ENCODE measurements around the gene MICU1. TPM values are rescaled to one million over a fixed set of nuclear protein-coding genes. Genes with fewer than 3 reads are reported as not detected.
"Not testable (repeated sequence)": the region's sequence is repeated elsewhere in the genome, so short reads cannot be mapped to it uniquely, and the experiment has no call there.

Gene MICU1, protein sequence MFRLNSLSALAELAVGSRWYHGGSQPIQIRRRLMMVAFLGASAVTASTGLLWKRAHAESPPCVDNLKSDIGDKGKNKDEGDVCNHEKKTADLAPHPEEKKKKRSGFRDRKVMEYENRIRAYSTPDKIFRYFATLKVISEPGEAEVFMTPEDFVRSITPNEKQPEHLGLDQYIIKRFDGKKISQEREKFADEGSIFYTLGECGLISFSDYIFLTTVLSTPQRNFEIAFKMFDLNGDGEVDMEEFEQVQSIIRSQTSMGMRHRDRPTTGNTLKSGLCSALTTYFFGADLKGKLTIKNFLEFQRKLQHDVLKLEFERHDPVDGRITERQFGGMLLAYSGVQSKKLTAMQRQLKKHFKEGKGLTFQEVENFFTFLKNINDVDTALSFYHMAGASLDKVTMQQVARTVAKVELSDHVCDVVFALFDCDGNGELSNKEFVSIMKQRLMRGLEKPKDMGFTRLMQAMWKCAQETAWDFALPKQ
- 74.7 and 83.2 TPM in 2 replicates for total RNA-seq (2014; rRNA removed; shearing (Covaris generic); ENCODE audit: low replicate concordance)

DNA sequence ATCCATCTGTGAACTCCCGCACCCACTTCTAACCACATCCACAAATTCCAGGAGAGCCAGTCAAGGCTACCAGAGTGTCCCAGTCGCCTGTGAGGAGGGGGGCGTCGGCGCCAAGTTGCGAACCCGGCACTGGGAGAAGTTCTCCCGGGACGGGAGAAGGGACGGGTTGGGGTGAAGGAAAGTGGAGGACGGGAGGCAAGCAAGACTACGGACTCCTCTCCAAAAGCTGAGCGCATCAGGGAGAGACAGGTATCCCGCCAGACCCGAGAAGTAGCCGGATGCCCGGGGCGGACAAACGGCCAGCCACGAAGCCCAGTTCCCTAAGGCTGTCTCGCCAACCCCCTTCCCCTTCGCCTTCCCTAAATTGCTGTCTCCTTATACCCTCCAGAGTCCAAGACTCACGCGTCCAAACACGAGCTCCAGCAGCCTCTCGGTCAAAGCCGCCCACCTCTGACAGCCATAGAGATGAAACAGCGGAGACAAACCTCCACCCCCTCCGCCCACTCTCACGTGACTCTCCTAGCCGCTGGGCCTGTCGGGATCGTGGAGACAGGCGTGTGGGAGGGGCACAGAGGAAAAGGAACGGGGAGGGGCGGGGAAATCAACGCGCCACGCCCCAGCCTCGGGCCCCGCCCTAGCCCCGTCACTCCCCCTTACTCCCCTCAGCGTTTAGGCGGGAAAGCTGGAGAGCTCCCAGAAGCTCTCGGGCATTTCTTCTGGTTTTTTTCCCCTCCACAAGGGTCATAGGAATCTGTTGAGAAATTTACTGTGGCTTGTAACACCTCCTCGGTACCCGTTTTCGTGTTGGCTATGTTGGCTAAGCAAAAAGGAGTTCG, at the start of gene MICU1:
MICU1 (minus strand) TSS at position 472 of the 836 bp plus-strand sequence. CDS start 59,286 bp downstream, outside the sequence.
- in situ Hi-C loops (cut with HindIII; ENCODE audit: low pct_unique_long_range_greater_than_20kb, low sequenced_read_pairs) = no loop called here
- peak; percentile 96 for DNase-seq (ENCODE audit: low read depth)

GRCh38 chr10:72674174-72674573, 48.3 kb upstream of the MICU1 start:
- DNase-seq (ENCODE audit: low read depth); in situ Hi-C loops (cut with HindIII; ENCODE audit: low pct_unique_long_range_greater_than_20kb, low sequenced_read_pairs): not testable (repeated sequence)

GRCh38 chr10:72673280-72673679, 47.4 kb upstream of the MICU1 start:
- in situ Hi-C loops (cut with HindIII; ENCODE audit: low pct_unique_long_range_greater_than_20kb, low sequenced_read_pairs) = no loop called here
- no peak for DNase-seq (ENCODE audit: low read depth)

DNA sequence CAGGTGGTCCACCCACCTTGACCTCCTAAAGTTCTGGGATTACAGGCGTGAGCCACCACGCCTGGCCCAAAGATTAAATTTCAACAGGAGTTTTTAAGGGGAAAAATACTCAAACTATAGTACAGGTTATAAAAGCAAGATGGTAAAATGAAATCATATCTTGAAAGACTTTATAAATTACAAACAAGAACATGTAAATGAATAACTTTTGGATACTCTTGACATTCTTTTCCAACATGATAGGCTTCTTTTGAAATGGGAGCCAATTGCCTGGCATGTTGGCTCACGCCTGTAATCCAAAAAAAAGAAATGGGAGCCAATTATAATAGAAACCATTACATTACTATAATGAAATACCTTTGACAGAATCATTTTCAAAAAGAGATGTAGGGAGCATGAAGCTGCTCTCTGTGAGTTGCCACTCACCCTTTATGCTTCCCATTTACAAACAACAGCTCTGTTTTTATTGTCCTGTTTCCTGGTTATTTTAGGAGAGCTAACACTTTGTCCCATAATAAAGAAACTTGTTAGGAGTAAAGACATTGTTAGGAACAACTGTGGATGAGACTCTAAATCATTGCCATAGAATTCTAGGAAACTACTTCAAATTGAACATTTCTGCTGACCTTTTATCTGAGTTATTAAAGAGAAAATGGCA, 41.5 kb upstream of the MICU1 start:
- DNase-seq (ENCODE audit: low read depth) = no peak
- in situ Hi-C loops (cut with HindIII; ENCODE audit: low pct_unique_long_range_greater_than_20kb, low sequenced_read_pairs) = no loop called here

DNA sequence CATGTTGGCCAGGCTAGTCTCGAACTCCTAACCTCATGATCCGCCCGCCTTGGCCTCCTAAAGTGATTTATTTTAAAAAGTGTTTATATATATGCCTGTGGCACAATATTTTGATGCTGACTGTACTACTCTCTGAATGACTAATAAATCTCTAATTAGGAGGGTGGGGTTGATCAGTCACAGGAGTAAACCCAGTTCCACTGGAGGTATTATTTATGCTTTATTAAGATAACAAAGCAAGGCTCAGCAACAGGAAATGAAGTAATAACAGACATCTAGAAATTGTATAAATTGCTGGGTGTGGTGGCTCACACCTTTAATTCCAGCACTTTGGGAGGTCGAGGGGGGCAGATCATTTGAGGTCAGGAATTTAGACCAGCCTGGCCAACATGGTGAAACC, 40.0 kb upstream of the MICU1 start:
- DNase-seq (ENCODE audit: low read depth) = peak; percentile 49
- in situ Hi-C loops (cut with HindIII; ENCODE audit: low pct_unique_long_range_greater_than_20kb, low sequenced_read_pairs) = no loop called here

DNA sequence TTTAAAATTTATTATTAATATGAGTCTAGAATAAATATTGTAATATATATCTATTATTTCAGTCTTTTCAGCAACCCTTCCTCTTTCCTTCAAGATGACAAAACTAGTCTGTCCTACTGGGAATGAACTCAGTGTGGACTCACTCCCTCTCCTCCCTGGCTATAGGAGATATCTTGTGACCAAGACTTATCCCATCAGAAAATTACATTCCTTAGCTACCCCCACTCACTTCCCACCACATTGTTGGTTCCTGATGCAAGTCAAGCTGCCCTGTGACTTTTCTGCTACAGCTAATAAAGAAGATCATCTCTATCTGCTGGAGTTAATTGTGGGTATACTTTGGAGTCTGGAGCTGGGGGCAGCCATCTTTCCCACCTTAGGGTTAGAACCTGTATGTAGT, 38.1 kb upstream of the MICU1 start:
- DNase-seq (ENCODE audit: low read depth) = no peak
- in situ Hi-C loops (cut with HindIII; ENCODE audit: low pct_unique_long_range_greater_than_20kb, low sequenced_read_pairs) = no loop called here

DNA sequence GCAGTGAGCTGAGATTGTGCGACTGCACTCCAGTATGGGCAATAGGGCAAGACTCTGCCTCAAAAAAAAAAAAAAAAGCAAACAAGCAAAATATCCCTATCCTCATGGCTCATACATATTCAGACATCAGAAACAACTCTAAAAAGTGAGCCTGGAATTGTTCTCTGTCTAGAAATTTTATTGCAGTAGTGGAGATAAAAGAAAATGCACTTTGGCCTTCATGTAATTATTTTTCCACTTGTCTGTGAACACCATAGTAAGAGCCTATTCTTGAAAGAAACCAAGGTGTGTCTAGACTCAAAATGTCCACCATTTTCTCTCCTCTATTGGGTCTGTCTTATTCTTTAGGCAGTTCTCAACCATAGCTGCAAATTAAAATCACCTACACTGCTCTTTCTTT, 35.6 kb upstream of the MICU1 start:
- in situ Hi-C loops (cut with HindIII; ENCODE audit: low pct_unique_long_range_greater_than_20kb, low sequenced_read_pairs) = no loop called here
- no peak for DNase-seq (ENCODE audit: low read depth)

GRCh38 chr10:72660220-72660619, 34.3 kb upstream of the MICU1 start:
- in situ Hi-C loops (cut with HindIII; ENCODE audit: low pct_unique_long_range_greater_than_20kb, low sequenced_read_pairs) = no loop called here
- DNase-seq (ENCODE audit: low read depth) = no peak

GRCh38 chr10:72659694-72660093, 33.8 kb upstream of the MICU1 start:
- in situ Hi-C loops (cut with HindIII; ENCODE audit: low pct_unique_long_range_greater_than_20kb, low sequenced_read_pairs) = no loop called here
- DNase-seq (ENCODE audit: low read depth) = peak; percentile 97

GRCh38 chr10:72658696-72659400, 33.0 kb upstream of the MICU1 start:
- in situ Hi-C loops (cut with HindIII; ENCODE audit: low pct_unique_long_range_greater_than_20kb, low sequenced_read_pairs) = no loop called here
- no peak for DNase-seq (ENCODE audit: low read depth)

DNA sequence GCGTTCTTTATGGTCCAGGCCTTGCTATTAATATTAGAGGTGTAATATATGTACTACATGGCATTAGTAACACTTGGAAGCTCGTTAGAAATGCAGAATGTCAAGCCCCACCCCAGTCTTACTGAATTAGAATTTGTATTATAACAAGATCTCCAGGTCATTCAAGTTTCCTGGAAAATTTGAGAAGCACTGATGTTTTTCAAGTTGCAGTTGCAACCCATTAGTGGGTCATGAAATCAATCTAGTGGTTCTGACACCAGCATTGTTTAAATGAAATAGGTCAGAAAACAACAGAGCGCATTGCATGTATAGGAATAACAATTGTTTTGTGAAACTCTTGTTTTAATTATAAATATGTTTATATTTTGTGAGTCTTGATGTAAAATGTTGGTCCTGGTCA, 28.8 kb upstream of the MICU1 start:
- DNase-seq (ENCODE audit: low read depth) = no peak
- in situ Hi-C loops (cut with HindIII; ENCODE audit: low pct_unique_long_range_greater_than_20kb, low sequenced_read_pairs) = no loop called here

DNA sequence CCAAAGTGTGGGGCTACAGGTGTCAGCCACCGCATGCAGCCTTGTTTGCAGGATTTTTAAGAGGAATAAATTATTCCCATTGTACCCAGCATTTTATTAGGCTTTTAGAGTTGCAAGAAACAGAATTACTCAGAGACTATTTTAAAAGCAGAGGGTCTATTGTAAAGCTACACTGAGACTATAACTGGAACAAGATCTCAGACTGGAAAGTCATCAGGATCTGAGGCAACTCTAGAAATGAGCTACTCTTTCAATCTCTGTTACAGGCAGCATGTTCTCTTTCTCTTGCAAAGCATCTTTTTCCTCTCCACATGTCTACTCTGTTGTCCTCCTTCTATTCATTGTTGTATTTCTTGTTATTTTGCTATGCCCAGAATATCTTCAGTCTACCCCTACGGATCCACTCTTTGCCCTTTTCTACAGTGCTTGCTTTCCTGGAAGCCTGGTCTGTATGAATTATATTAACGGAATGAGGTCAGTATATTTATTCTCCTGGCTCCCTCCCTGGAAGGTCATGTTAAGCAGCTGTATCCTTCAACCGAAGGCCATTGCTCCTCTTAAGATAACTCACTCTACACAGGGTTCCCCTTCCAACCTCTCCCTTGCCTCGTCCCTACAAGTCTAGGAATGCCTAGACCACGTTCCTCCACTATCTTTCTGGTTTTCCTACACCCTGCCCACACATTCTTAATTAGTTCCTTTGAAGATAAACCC, 27.7 kb upstream of the MICU1 start:
- no peak for DNase-seq (ENCODE audit: low read depth)
- in situ Hi-C loops (cut with HindIII; ENCODE audit: low pct_unique_long_range_greater_than_20kb, low sequenced_read_pairs) = no loop called here

DNA sequence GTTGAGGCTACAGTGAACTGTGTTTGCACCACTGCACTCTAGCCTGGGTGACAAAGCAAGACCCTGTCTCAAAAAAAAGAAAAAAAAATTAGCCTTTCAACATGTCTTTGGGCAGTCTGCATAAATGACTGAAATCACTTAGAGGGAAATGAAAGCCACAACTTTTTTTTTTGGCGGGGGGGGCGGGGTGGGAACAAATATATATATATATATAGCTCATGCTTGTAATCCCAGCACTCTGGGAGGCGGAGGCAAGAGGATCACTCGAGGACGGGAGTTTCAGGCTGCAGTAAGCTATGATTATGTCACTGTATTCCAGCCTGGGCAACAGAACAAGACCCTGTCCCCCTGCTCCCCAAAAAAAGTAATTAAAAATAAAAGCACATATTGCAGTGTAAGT, 23.4 kb upstream of the MICU1 start:
- DNase-seq (ENCODE audit: low read depth) = no peak
- in situ Hi-C loops (cut with HindIII; ENCODE audit: low pct_unique_long_range_greater_than_20kb, low sequenced_read_pairs) = no loop called here

- DNase-seq (ENCODE audit: low read depth) = no peak
- in situ Hi-C loops (cut with HindIII; ENCODE audit: low pct_unique_long_range_greater_than_20kb, low sequenced_read_pairs) = no loop called here
Measured at GRCh38 chr10:72648301-72648700, 22.4 kb upstream of the MICU1 start.

DNA sequence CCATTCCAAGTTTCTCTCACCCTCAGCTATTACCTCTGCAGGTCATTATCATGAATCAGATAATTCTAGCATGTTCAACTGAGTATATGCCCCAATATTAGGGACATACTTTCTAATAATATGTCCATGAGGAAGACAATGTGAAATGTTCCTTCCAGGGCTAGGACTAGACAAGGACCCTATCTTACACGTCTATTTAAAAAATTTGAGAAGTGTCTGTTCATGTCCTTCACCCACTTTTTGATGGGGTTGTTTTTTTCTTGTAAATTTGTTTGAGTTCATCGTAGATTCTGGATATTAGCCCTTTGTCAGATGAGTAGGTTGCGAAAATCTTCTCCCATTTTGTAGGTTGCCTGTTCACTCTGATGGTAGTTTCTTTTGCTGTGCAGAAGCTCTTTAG, 21.1 kb upstream of the MICU1 start:
- in situ Hi-C loops (cut with HindIII; ENCODE audit: low pct_unique_long_range_greater_than_20kb, low sequenced_read_pairs); DNase-seq (ENCODE audit: low read depth): not testable (repeated sequence)

DNA sequence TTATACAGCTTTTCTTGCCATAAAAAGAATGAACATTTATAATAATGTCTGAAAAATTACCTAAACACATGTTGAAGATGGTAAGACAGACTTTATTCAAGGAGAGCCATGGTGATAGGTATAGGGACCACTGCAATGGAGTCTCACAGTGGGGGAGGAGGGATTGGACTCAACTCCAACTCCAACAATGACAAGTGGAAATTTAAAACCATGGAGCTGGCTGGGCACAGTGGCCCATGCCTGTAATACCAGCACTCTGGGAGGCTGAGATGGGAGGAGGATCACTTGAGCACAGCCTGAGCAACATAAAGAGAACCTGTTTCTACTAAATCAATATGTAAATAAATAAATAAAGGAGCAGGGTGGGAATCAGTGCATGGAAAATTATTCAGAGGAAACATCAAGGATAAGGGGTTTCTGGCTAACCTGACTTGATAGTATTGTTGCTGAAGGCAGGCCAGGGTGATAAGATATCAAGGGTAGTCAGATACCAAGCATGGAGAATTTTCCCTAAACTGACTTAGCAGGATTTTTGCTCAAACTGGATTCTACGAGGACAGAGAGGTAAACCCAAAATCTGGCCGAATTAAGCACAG, 19.5 kb upstream of the MICU1 start:
- in situ Hi-C loops (cut with HindIII; ENCODE audit: low pct_unique_long_range_greater_than_20kb, low sequenced_read_pairs) = no loop called here
- DNase-seq (ENCODE audit: low read depth) = no peak

- no peak for DNase-seq (ENCODE audit: low read depth)
- in situ Hi-C loops (cut with HindIII; ENCODE audit: low pct_unique_long_range_greater_than_20kb, low sequenced_read_pairs) = no loop called here
Measured at GRCh38 chr10:72642318-72642717, 16.4 kb upstream of the MICU1 start.
